ENCODE results near the gene FIBP.
A peak's percentile ranks its signal among the peaks of the same experiment; 100 is the strongest.

The FIBP gene

GRCh38 chr11:65880027-65880426 is 8.2 kb downstream of the FIBP start:
- H3K4me3 ChIP-seq (ENCODE audit: low read depth, low read length) = no peak overlapping the region
- no peak for TF ChIP-seq CTCF (IDR thresholded peaks at IDR 0.05; ENCODE audit: low read depth, low read length, missing control alignments)
- in situ Hi-C loops (cut with HindIII; ENCODE audit: low sequenced_read_pairs) = no loop called here
- no peak for DNase-seq (ENCODE audit: low read depth)

DNA sequence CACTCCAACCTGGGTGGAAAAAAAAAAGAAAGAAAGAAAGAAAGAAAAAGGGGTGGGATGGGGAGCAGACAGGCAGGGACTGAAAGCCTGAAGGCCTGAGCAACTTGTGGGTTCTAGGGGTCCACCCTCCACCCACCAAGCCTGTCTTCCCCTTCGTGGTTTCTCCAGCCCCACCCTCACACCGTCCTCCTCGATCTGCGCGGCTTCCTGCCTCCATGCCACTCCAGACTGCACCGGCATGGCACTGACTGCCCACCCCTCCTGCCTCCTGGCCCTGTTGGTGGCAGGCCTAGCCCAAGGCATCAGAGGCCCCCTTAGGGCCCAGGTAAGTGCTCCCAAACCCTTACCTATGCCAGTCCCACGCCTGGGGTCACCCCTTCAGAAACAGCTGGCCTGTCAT is 8.7 kb downstream of the FIBP start, which contains the start of gene CTSW:
TSS of gene CTSW (plus strand) at position 221 of the 400 bp plus-strand sequence. CDS start at position 239, 18 bp downstream.
- no peak within 1 kb of the TSS for H3K4me3 ChIP-seq (ENCODE audit: low read depth, low read length)
- no peak for DNase-seq (ENCODE audit: low read depth)
- no peak for TF ChIP-seq CTCF (IDR thresholded peaks at IDR 0.05; ENCODE audit: low read depth, low read length, missing control alignments)
- in situ Hi-C loops (cut with HindIII; ENCODE audit: low sequenced_read_pairs) = no loop called here

- in situ Hi-C loops (cut with HindIII; ENCODE audit: low sequenced_read_pairs) = no loop called here
- peak; percentile 68 for DNase-seq (ENCODE audit: low read depth)
- no peak for TF ChIP-seq CTCF (IDR thresholded peaks at IDR 0.05; ENCODE audit: low read depth, low read length, missing control alignments)
- peak overlapping the region; percentile 62 for H3K4me3 ChIP-seq (ENCODE audit: low read depth, low read length)
Observed at GRCh38 chr11:65873318-65874156, 14.7 kb downstream of the FIBP start.

GRCh38 chr11:65872586-65873317 is 15.5 kb downstream of the FIBP start, which contains the start of gene EFEMP2:
Gene EFEMP2, minus strand, starts transcription at chr11:65872800. Its CDS starts 446 bp downstream, at chr11:65872354.
- no peak for TF ChIP-seq CTCF (IDR thresholded peaks at IDR 0.05; ENCODE audit: low read depth, low read length, missing control alignments)
- in situ Hi-C loops (cut with HindIII; ENCODE audit: low sequenced_read_pairs) = no loop called here
- DNase-seq (ENCODE audit: low read depth) = no peak
- H3K4me3 ChIP-seq (ENCODE audit: low read depth, low read length) = peak within 1 kb of the TSS; percentile 62

- TF ChIP-seq CTCF (IDR thresholded peaks at IDR 0.05; ENCODE audit: low read depth, low read length, missing control alignments) = peak; percentile 30
- DNase-seq (ENCODE audit: low read depth) = no peak
- in situ Hi-C loops (cut with HindIII; ENCODE audit: low sequenced_read_pairs) = no loop called here
- peak overlapping the region; percentile 62 for H3K4me3 ChIP-seq (ENCODE audit: low read depth, low read length)
Observed at GRCh38 chr11:65871811-65872548, 16.3 kb downstream of the FIBP start.

Data from astrocyte of the cerebellum (primary cell).